ENCODE measurements around the gene GAS2L2.
"Not testable (repeated sequence)": the region's sequence is repeated elsewhere in the genome, so short reads cannot be mapped to it uniquely, and the experiment has no call there.

Gene GAS2L2

GRCh38 chr17:35769895-35770486, 17.0 kb upstream of the GAS2L2 start:
- DNase-seq, result no peak

DNA sequence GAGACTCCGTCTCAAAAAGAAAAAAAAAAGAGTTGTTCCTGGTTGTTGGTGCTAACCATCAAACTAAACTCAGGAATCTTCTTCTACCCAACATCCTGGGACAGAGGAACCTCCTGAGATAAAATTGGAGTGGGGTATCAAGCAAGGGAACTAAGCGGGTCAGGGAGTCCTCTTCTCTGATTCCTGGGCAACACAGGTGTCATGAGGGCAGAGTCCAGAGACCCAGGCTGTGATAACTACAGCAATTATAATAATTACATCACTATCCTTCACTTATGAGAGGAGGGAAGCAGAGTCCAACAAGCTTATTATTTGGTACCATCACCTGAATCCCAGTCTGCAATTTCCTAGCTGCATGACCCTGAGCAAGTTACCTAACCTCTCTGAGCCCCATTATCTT, 15.8 kb upstream of the GAS2L2 start:
- no peak for DNase-seq

GRCh38 chr17:35766903-35767510, 14.0 kb upstream of the GAS2L2 start:
- DNase-seq, result peak; percentile 58

- no peak for DNase-seq
These were observed 13.4 kb upstream of the GAS2L2 start for GRCh38 chr17:35766489-35766877.

DNA sequence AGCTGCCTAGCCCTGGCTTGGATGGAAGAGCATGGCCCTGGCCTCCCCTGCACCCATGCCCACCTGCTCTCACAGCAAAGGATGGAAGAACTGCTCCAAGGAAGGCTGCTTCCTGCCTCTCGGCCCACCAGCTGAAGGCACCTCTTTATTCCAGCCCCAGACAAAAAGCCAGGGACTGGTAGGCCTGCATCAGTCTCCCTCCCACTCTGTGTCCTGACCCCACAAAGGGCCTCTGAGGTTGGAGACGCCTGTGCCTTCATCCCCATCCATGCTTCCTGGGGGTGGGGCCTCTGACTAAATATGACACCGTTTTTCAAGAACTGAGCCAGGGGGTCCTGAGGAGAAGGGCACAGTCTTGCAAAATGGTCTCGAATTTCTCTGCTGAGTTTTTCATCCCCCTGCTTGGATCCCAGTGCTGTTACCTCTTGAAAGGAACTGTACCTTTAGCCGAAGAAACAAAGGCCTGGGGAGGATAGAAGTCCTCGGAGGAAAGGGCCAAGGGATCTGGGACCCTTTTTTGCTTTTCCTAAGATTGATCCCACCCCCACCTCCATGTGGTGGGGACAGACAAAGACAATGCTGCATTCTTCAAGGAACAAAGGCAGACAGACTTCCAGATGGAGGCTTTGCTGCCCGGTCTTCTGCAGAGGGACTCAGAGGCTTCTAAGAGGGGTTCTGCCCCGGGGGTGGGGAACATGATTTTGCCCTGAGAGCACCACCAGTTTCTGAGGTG, 12.9 kb upstream of the GAS2L2 start:
- no peak for DNase-seq

DNA sequence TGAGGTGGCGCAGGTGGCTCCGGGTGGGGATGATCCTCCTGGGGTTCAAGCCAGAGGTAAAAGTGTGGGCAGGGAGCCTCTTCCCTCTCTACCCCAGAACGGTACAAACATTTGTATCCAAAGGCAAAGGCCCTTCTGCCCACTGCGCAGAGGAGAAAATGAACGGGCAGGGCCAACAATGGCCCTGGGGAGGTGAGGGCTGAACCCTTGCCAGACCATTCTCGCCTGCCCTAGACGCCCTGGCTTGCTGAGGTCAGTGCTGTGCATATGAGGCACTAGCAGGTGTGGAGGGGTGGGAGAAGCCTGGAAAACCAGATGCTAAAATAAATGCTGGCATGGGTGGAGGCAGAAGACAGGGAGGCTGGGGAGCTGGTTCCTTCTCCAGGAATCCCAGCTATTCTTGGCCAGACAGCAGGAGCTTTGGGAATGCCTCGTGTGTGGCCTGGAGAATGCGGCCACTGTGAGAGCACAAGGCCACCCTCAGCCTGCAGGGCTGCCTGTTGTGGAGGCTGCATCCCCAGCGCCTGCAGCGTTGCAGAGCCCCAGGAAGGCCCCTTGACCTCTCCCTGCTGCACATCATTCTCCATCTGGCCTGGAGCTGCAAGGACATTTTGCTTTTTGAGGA, 12.2 kb upstream of the GAS2L2 start:
- no peak for DNase-seq

GRCh38 chr17:35764123-35764991, 11.3 kb upstream of the GAS2L2 start:
- peak; percentile 95 for DNase-seq

DNA sequence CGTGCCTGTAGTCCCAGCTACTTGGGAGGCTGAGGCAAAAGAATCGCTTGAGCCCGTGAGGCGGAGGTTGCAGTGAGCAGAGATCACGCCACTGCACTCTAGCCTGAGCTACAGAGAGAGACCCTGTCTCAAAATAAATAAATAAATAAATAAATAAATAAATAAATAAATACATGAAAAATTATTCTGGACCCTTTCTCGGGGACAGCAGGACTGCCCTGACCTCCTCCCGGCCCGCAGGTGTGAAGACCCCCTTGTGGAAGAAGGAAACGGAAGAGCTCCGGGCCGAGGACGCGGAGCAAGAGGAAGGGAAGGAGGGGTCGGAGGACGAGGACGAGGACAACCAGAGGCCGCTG, 10.7 kb upstream of the GAS2L2 start:
- DNase-seq, result no peak

DNA sequence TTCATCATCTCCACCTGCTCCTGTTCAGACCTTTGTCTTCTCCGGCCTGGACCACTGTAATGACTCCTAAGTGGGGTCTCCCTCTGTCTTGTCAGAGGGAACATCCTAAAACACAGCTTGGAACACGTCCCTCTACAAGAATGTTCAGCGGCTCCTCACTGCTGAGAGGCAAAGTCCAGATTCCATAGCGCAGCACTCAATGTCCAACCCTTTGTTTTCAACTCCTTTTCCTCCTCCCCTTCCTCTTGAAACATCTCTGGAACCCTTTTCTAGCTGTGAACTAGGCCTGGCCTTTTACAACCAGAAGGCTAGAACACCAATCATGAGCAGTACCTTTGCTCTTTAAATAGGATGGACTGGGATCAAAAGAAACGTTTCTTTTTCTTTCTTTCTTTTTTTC, 8.6 kb upstream of the GAS2L2 start:
- no peak for DNase-seq

DNA sequence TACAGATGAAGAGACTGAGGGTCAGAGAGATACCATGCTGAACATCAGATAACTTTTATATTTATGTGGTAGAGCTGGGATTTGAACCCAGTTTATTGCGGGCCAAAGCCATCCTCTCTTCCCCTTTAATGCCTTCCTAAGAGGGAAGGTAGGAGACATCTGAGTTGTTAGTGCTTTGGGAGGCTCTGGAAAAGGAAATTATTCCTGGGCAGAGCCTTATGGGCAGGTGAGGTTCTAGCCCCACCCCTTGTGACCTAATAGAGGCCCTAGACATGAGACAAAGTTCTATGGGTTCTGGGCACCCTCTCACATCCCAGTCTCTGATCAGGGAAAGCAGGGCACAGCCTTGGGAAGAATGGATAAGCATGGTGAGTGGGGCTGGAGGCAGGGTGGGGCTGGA, 7.5 kb upstream of the GAS2L2 start, which contains the start of gene C17orf50:
Gene C17orf50, plus strand, starts transcription at position 301 of the 400 bp plus-strand sequence. Its CDS starts 55 bp downstream, at position 356.
- no peak for DNase-seq

DNA sequence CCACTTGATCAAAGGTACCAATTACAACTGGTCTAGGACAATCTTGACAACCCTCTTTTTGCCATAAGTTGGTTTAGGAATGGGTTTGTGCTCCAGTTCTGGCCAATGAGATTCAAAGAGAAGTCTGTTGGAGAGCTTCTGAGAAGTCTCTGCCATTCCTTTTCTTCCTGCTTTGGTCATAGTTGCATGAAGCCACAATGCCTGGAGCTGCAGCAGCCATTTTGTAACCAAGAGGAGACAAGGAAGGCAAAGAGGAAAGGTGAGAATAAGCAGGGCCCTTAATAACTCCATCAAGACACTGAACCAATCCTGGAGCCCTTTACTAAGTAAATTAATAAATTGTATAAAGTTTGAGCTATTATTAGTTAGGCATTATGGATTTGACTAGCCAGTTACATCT, 4.2 kb upstream of the GAS2L2 start:
- DNase-seq, result no peak

DNA sequence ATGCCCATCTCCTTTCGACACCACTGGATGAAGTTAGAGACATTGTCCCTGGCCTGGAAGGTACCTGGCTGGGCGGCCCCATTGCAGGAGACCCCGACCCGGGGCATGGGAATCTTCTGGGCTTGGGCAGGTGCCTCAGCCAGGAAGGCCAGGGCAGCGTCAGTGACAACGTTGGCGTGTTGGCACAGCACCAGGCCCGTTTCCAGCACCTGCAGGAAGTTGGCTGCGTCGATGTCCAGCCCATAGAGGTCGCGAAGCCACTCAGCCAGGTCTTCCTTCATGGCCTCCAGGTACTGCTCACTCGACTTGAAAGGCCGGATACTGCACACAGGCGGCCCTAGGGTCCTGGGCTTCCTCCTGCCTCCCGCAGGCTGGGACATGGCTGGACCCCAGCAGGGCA, 568 bp downstream of the GAS2L2 start:
- peak; percentile 78 for DNase-seq

DNA sequence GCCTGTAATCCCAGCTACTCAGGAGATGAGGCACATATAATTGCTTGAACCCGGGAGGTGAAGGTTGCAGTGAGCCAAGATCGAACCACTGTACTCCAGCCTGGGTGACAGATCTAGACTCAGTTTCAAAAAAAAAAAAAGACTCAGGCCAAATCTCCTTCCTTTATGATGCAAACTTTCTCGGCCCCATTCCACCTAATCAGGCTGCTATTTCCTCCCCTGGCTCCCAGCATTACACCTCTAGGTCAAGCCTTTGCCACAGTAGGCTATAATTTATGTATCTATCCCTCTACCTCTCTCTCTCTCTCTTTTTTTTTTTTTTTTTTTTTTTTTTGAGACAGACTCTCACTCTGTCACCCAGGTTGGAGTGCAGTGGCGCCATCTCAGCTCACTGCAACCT, 1.5 kb downstream of the GAS2L2 start:
- DNase-seq, result not testable (repeated sequence)

GRCh38 chr17:35750526-35751395, 2.3 kb downstream of the GAS2L2 start:
- DNase-seq, result no peak

DNA sequence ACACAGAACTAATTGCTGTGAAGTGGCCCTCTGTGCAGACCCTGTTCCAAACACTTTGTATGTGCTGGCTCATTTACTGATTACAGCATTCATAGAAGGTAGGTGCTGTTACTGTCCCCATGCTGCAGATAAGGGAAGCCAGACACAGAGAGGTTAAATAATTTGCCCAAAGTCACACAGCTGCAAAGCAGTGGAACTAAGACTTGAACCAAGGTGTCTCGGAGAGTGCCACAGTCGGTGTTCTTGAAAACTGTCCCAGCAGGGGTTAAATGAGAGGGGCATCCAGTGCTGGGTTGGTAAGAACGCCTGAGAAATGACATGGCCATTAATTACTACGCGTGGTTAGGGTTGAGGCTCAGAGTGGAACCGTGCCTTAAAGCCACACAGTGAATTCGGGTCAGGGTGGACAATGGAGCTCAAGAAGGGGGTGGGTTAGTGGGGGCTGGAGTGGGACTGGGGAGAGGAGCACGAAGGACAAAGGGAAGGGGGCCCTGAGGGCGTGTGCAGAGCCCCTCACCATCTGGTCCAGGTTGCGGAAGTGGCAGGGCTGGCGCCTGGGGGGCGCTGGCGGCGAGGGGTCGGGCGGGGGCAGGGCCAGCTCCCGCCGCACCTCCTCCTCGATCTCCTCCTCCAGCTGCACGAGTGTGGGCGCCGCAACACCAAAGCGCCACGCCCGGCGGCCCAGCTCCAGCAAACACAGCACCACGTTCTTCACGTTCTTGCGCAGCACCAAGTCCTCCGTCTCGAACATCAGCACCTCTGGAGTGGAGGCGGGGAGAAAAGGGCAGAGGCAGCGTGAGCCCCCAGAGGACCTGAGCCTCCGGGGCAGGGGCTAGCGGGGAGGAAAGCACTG, 3.3 kb downstream of the GAS2L2 start:
- no peak for DNase-seq

DNA sequence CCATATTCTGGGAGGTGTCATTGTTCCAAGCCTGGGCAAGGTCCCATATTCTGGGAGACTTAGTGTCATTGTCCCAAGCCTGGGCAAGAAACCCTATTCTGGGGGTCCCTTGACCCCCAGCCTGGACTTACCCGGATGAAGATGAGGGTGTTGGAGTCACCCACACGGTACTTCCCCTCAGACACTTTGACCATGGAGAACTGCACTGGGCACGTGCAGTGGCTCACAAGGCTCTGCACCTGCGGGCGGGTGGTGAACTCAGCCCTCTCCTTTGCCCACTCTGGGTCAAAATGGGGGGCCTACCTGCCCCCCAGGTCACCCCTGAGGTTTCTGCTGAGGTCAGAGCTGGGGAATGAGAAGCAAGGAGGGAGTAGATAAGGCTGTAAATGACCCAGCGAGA, 4.1 kb downstream of the GAS2L2 start:
- no peak for DNase-seq

- DNase-seq, result no peak
These were observed 4.6 kb downstream of the GAS2L2 start for GRCh38 chr17:35748341-35748841.

DNA sequence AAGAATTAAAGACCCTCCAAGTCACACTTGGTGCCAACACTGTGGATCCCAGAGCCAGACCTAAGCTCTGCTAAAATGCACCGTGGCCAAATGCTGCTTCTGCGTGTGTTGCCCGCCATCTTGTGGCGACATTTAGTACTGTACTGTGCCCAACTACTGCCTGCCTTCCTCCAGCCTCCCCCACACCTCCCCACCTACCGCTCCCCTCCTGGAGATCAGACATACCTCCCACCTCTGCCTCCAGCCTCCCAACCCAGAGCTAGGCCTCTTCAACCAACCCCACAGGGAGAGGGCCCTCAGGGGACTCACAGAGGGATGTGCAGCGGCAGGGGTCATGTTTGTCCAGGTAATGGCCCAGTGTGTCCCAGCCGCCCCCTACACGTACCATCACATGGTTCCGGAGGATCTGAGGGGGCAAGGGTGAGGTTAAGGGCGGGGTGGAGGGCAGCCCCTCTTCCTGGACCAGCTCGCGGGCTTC, 5.5 kb downstream of the GAS2L2 start:
- DNase-seq, result peak; percentile 79

GRCh38 chr17:35745749-35746320, 7.2 kb downstream of the GAS2L2 start:
- DNase-seq, result no peak

DNA sequence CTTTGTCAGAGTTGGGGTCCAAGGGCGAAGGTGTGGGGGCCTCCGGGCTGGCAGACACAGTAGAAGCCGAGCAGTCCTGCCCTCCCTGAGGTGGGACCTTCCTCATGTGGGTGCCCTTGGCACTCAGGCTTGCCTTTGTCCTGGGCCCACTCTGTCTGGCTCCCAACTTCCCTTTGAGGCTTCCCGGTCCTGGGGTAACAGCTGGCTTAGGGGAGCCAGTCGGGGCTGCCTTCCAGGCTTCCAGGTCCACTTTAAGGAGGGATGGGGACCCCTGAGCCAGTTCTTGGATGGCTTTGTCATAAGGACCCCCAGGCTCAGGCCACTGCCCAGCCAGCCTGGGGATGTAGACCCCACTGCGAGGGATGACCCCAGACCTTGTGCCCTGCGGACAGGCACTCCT, 7.8 kb downstream of the GAS2L2 start:
- DNase-seq, result no peak

Data from DMS53 (cell line).